Measurements from ENCODE around the gene KCNQ4. TPM values are rescaled to one million over a fixed set of nuclear protein-coding genes. Genes with fewer than 3 reads are reported as not detected.

The KCNQ4 gene
- total and polyA plus RNA-seq, 2 donors (not counting 1 experiment from before 2014, with no cell fraction given), result 0.16 to 0.20 TPM

GRCh38 chr1:40879482-40880175 is 96.0 kb downstream of the KCNQ4 start:
- no peak for TF ChIP-seq EZH2 (IDR thresholded peaks at IDR 0.05; ENCODE audit: borderline replicate concordance, insufficient read depth, low read depth, low read length, poor library complexity, severe bottlenecking)
- TF ChIP-seq CTCF (IDR thresholded peaks at IDR 0.05), result no peak
- Mint-ChIP-seq H3K4me3 (no peak overlapping the region), H3K27me3 (peaks cover 23% of the 10 kb centered on the region), H3K4me1 (peaks cover 3% of the 10 kb centered on the region), H3K27ac (no peak overlapping the region), H3K9me3 (ENCODE audit: insufficient read depth) (peaks cover 4% of the 10 kb centered on the region)
- ChIA-PET POLR2A (no interaction called here), CTCF (no interaction called here)
- Histone ChIP-seq H3K27ac (ENCODE audit: low read length in 2 of 2) (no peak overlapping the region), H3K4me3 (ENCODE audit: control extremely low read depth in 1 of 5, extremely low read depth in 1 of 5, insufficient read depth in 1 of 5, low read depth in 2 of 5, low read length in 4 of 5) (no peak overlapping the region), H3K4me2 (replicated peaks; ENCODE audit: low read depth, low read length, poor library complexity, severe bottlenecking) (no peak overlapping the region), H3K9ac (ENCODE audit: low read length) (no peak overlapping the region), H3K79me2 (ENCODE audit: control insufficient read depth, insufficient read depth, low read length) (no peaks in the 10 kb centered on the region), H3K4me1 (ENCODE audit: control insufficient read depth in 2 of 2, insufficient read depth in 2 of 2, low read length in 2 of 2) (no peaks in the 10 kb centered on the region), H3K9me3 (ENCODE audit: control extremely low read depth in 1 of 3, control insufficient read depth in 2 of 3, insufficient read depth in 1 of 3, low read length in 2 of 3) (peaks cover 0 to 11% (median 8%) of the 10 kb centered on the region in 3 donors), H4K20me1 (ENCODE audit: control insufficient read depth, insufficient read depth, low read length, poor library complexity, severe bottlenecking) (no peaks in the 10 kb centered on the region), H2AFZ (ENCODE audit: insufficient read depth, low read depth, low read length, poor library complexity, severe bottlenecking) (no peak overlapping the region), H3K27me3 (replicated peaks in 1 of 4; ENCODE audit: control extremely low read depth in 1 of 4, control insufficient read depth in 3 of 4, insufficient read depth in 4 of 4, low read length in 3 of 4) (peaks cover 0 to 29% (median 6%) of the 10 kb centered on the region in 4 experiments), H3K36me3 (replicated peaks in 1 of 2; ENCODE audit: control extremely low read depth in 1 of 2, control insufficient read depth in 1 of 2, extremely low read depth in 1 of 2, insufficient read depth in 2 of 2, low read length in 1 of 2) (no peaks in the 10 kb centered on the region)
- intact Hi-C loops (cut with micrococcal nuclease), result no loop called here
- 81% methylated on average over 11 of the region's 11 CpGs for WGBS (ENCODE audit: insufficient coverage)
- DNase-seq, result no peak
- no peak for ATAC-seq (ENCODE audit: low read depth)

DNA sequence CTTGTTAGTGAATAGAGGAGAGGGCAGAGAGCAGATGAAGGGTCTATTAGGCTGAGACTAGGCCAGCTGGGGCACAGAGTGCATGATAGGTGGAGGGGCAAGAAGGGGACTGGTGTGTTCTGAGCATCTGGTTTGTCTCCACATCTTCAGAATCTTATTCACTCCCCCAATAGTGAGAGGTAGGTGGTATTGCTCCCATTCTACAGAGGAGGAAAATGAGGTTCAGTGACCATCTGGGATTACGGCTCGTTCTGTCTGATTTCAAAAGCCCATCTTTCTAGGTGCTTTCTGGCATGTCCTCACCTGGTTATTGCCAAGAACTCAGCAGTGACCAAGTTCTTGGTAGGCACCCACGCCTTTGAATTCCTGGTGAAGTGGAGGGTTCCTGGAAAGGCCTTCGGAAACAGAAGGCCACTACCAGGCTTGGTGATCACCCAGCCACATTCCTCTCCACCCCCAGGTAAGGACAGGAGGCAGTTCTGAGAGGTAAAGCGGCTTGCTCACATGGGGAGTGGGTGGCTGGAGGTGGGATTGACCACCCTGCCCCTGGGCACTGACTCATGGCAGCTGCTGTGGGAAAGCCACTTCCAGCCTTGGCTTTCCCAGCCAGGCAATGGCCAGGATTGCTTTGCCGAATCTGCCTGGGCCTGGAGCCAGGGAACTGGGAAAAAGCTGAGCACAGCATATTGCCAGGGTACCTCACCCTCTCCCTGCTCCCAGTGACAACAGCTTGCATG is 97.4 kb downstream of the KCNQ4 start:
- Histone ChIP-seq H3K27ac (ENCODE audit: low read length in 2 of 2) (no peak overlapping the region), H3K9ac (ENCODE audit: low read length) (no peak overlapping the region), H2AFZ (ENCODE audit: insufficient read depth, low read depth, low read length, poor library complexity, severe bottlenecking) (no peak overlapping the region), H3K27me3 (replicated peaks in 1 of 4; ENCODE audit: control extremely low read depth in 1 of 4, control insufficient read depth in 3 of 4, insufficient read depth in 4 of 4, low read length in 3 of 4) (peaks cover 0 to 32% (median 6%) of the 10 kb centered on the region in 4 experiments), H3K4me3 (ENCODE audit: control extremely low read depth in 1 of 5, extremely low read depth in 1 of 5, insufficient read depth in 1 of 5, low read depth in 2 of 5, low read length in 4 of 5) (no peak overlapping the region), H4K20me1 (ENCODE audit: control insufficient read depth, insufficient read depth, low read length, poor library complexity, severe bottlenecking) (no peaks in the 10 kb centered on the region), H3K4me2 (replicated peaks; ENCODE audit: low read depth, low read length, poor library complexity, severe bottlenecking) (no peak overlapping the region), H3K4me1 (ENCODE audit: control insufficient read depth in 2 of 2, insufficient read depth in 2 of 2, low read length in 2 of 2) (no peaks in the 10 kb centered on the region), H3K9me3 (ENCODE audit: control extremely low read depth in 1 of 3, control insufficient read depth in 2 of 3, insufficient read depth in 1 of 3, low read length in 2 of 3) (peaks cover 0 to 11% (median 8%) of the 10 kb centered on the region in 3 donors), H3K79me2 (ENCODE audit: control insufficient read depth, insufficient read depth, low read length) (no peaks in the 10 kb centered on the region), H3K36me3 (replicated peaks in 1 of 2; ENCODE audit: control extremely low read depth in 1 of 2, control insufficient read depth in 1 of 2, extremely low read depth in 1 of 2, insufficient read depth in 2 of 2, low read length in 1 of 2) (no peaks in the 10 kb centered on the region)
- Mint-ChIP-seq H3K4me3 (no peak overlapping the region), H3K27me3 (peaks cover 28% of the 10 kb centered on the region), H3K27ac (no peak overlapping the region), H3K4me1 (peaks cover 3% of the 10 kb centered on the region), H3K9me3 (ENCODE audit: insufficient read depth) (peaks cover 2% of the 10 kb centered on the region)
- no peak for DNase-seq
- ChIA-PET POLR2A (no interaction called here), CTCF (no interaction called here)
- TF ChIP-seq EZH2 (IDR thresholded peaks at IDR 0.05; ENCODE audit: borderline replicate concordance, insufficient read depth, low read depth, low read length, poor library complexity, severe bottlenecking) (no peak), CTCF (IDR thresholded peaks at IDR 0.05) (no peak)
- ATAC-seq (ENCODE audit: low read depth), result no peak
- WGBS (ENCODE audit: insufficient coverage), result 87% methylated on average over 5 of the region's 6 CpGs
- intact Hi-C loops (cut with micrococcal nuclease), result no loop called here

All from B cell (primary cell).